IMR-90 (cell line): Measurements from ENCODE around the gene CEBPE. TPM values are rescaled to one million over a fixed set of nuclear protein-coding genes. Genes with fewer than 3 reads are reported as not detected.
A peak's percentile ranks its signal among the peaks of the same experiment; 100 is the strongest.

ENCODE experiments used
- ATAC-seq: fragments of 200-7000 bp; cut with Tn5 transposase; 2 replicates; pipeline ENCODE4 v1.9.1; 2020; ENCODE audit warnings: low read depth, mild to moderate bottlenecking, moderate library complexity
- BruUV-seq: library from RNA; stranded (reverse); fragments of 400-500 nt; replicated peaks from 2 replicates; lab custom pipeline; 2021; lab: Mats Ljungman, UMichigan
- CTCF ChIA-PET: fragments of 300-600 bp; formaldehyde crosslinking; extraction: SDS; loops from one replicate; lab custom pipeline; 2021; ENCODE audit warnings: antibody characterized with exemption; lab: Yijun Ruan, JAX
- POLR2A ChIA-PET: fragments of 300-600 bp; sonication (Branson Sonifier 250); formaldehyde crosslinking; loops from one replicate; lab custom pipeline; 2022; ENCODE audit warnings: antibody characterized with exemption; ENCODE audit not compliant: unreplicated experiment; lab: Charles Lee
- DNase-seq: peaks from one replicate; pipeline ENCODE4 v3.0.0; 2013
- H2AFZ ChIP-seq: replicated peaks from 2 replicates; pipeline ENCODE3; 2013; ENCODE audit warnings: low read length, mild to moderate bottlenecking; ENCODE audit not compliant: poor library complexity
- H2AK5ac ChIP-seq: 2 replicates; pipeline ENCODE4 v1.6.1; 2013; ENCODE audit warnings: low read depth, low read length, inconsistent platforms
- H2AK9ac ChIP-seq: replicated peaks from 2 replicates; pipeline ENCODE3; 2013; ENCODE audit warnings: mild to moderate bottlenecking, low read depth, low read length, moderate library complexity; ENCODE audit not compliant: poor library complexity
- H2BK120ac ChIP-seq: 2 replicates; pipeline ENCODE4 v1.6.1; 2013; ENCODE audit warnings: low read depth, low read length, inconsistent platforms
- H2BK15ac ChIP-seq: 3 replicates; pipeline ENCODE4 v1.6.1; 2013; ENCODE audit warnings: low read depth, low read length, inconsistent platforms
- H2BK20ac ChIP-seq: 2 replicates; pipeline ENCODE4 v1.6.1; 2013; ENCODE audit warnings: low read depth, mild to moderate bottlenecking, inconsistent platforms, low read length, moderate library complexity
- H2BK5ac ChIP-seq: 2 replicates; pipeline ENCODE4 v1.6.1; 2013; ENCODE audit warnings: mild to moderate bottlenecking, low read depth, low read length, inconsistent platforms; ENCODE audit not compliant: poor library complexity, severe bottlenecking
- H3K14ac ChIP-seq: replicated peaks from 2 replicates; pipeline ENCODE4 v1.6.1; 2013; ENCODE audit warnings: low read depth, low read length, inconsistent platforms
- H3K18ac ChIP-seq: 2 replicates; pipeline ENCODE4 v1.6.1; 2013; ENCODE audit warnings: low read depth, low read length, control low read depth
- H3K23ac ChIP-seq: 2 replicates; pipeline ENCODE4 v1.6.1; 2013; ENCODE audit warnings: low read depth, low read length, inconsistent platforms
- H3K27ac ChIP-seq: 2 replicates; pipeline ENCODE4 v1.5.1; 2013; ENCODE audit warnings: mild to moderate bottlenecking, control low read depth, low read length; ENCODE audit not compliant: insufficient read depth
- H3K27me3 ChIP-seq: 2 replicates; pipeline ENCODE4 v1.6.1; 2013; ENCODE audit warnings: low read length; ENCODE audit not compliant: control insufficient read depth, insufficient read depth
- H3K36me3 ChIP-seq: 2 replicates; pipeline ENCODE4 v1.6.1; 2013; ENCODE audit warnings: low read length, mixed read lengths; ENCODE audit not compliant: control insufficient read depth, insufficient read depth
- H3K4ac ChIP-seq: 2 replicates; pipeline ENCODE4 v1.6.1; 2013; ENCODE audit warnings: low read depth, low read length, inconsistent platforms
- H3K4me1 ChIP-seq: 2 replicates; pipeline ENCODE4 v1.6.1; 2013; ENCODE audit warnings: low read length, mixed read lengths; ENCODE audit not compliant: control insufficient read depth, insufficient read depth
- H3K4me2 ChIP-seq: 2 replicates; pipeline ENCODE4 v1.6.1; 2013; ENCODE audit warnings: low read depth, mild to moderate bottlenecking, control low read depth, low read length, moderate library complexity
- H3K4me3 ChIP-seq: 2 replicates; pipeline ENCODE4 v1.5.1; 2013; ENCODE audit warnings: low read depth, mild to moderate bottlenecking, control low read depth, low read length, moderate library complexity; ENCODE audit not compliant: insufficient read depth
- H3K56ac ChIP-seq: 2 replicates; pipeline ENCODE4 v1.6.1; 2013; ENCODE audit warnings: low read length, inconsistent platforms; ENCODE audit not compliant: insufficient read depth; ENCODE audit errors: extremely low read depth
- H3K79me1 ChIP-seq, 2 experiments: 2 replicates each; pipeline ENCODE4 v1.6.1; 2013; ENCODE audit warnings: low read length in 2 of 2, inconsistent platforms in 1 of 2, low read depth in 1 of 2
- H3K9ac ChIP-seq: 2 replicates; pipeline ENCODE4 v1.6.1; 2013; ENCODE audit warnings: low read depth, low read length, control low read depth
- H3K9me1 ChIP-seq: 2 replicates; pipeline ENCODE4 v1.6.1; 2013; ENCODE audit warnings: low read length, inconsistent platforms; ENCODE audit not compliant: insufficient read depth
- H3K9me3 ChIP-seq: 2 replicates; pipeline ENCODE4 v1.6.1; 2013; ENCODE audit warnings: low read length; ENCODE audit not compliant: control insufficient read depth, insufficient read depth
- H4K20me1 ChIP-seq: 2 replicates; pipeline ENCODE4 v1.6.1; 2013; ENCODE audit warnings: low read length, inconsistent platforms; ENCODE audit not compliant: insufficient read depth
- H4K5ac ChIP-seq: 2 replicates; pipeline ENCODE4 v1.6.1; 2013; ENCODE audit warnings: mild to moderate bottlenecking, low read depth, low read length, control low read depth
- H4K8ac ChIP-seq, 2 experiments: 2 replicates each; pipeline ENCODE4 v1.6.1; 2013; ENCODE audit warnings: low read depth in 2 of 2, low read length in 2 of 2, control low read depth in 1 of 2, inconsistent platforms in 1 of 2
- H4K91ac ChIP-seq: 2 replicates; pipeline ENCODE4 v1.6.1; 2013; ENCODE audit warnings: low read depth, low read length, inconsistent platforms; ENCODE audit not compliant: insufficient read depth
- BHLHE40 ChIP-seq: fragments of 150-350 bp; IDR thresholded peaks from 2 replicates; pipeline ENCODE4 v1.6.1; 2016; ENCODE audit warnings: mild to moderate bottlenecking, low read depth, low read length
- CEBPB ChIP-seq: IDR thresholded peaks from 2 replicates; pipeline ENCODE4 v1.6.1; 2012; ENCODE audit warnings: low read depth, low read length, improper control_type of control experiment
- CTCF ChIP-seq: conservative IDR thresholded peaks from 2 replicates; pipeline ENCODE4 v1.5.1; 2012; ENCODE audit warnings: mild to moderate bottlenecking, low read depth, low read length, improper control_type of control experiment
- ELK1 ChIP-seq: fragments of 150-350 bp; IDR thresholded peaks from 2 replicates; pipeline ENCODE4 v1.6.1; 2016; ENCODE audit warnings: low read depth, mild to moderate bottlenecking, low read length, moderate library complexity, borderline replicate concordance
- MXI1 ChIP-seq: IDR thresholded peaks from 2 replicates; pipeline ENCODE4 v1.6.1; 2012; ENCODE audit warnings: low read depth, mild to moderate bottlenecking, low read length, moderate library complexity, borderline replicate concordance
- NFE2L2 ChIP-seq: fragments of 150-350 bp; IDR thresholded peaks from 2 replicates; pipeline ENCODE4 v1.6.1; 2016; ENCODE audit warnings: low read depth, mild to moderate bottlenecking, low read length
- POLR2A ChIP-seq: IDR thresholded peaks from 2 replicates; pipeline ENCODE4 v1.6.1; 2012; ENCODE audit warnings: mild to moderate bottlenecking, low read depth, low read length
- RCOR1 ChIP-seq: IDR thresholded peaks from 2 replicates; pipeline ENCODE4 v1.6.1; 2012; ENCODE audit warnings: mild to moderate bottlenecking, low read length, improper control_type of control experiment; ENCODE audit not compliant: insufficient replicate concordance
- SMC3 ChIP-seq: fragments of 150-350 bp; IDR thresholded peaks from 2 replicates; pipeline ENCODE4 v1.6.1; 2016; ENCODE audit warnings: low read depth, mild to moderate bottlenecking, antibody characterized with exemption, low read length, moderate library complexity
- USF2 ChIP-seq: fragments of 150-350 bp; IDR thresholded peaks from 2 replicates; pipeline ENCODE4 v1.6.1; 2017; ENCODE audit warnings: mild to moderate bottlenecking, antibody characterized with exemption, low read length, low read depth
- WGBS, 2 experiments: methylation state at CpG; one replicate each; pipeline versions ENCODE4 v1.1.5 to v1.1.7; 2013; ENCODE audit warnings: missing lambda C conversion rate in 2 of 2; ENCODE audit not compliant: insufficient read length in 1 of 2; ENCODE audit errors: extremely low coverage in 2 of 2; 5-methylcytosine and 5-hydroxymethylcytosine counted together
- dilution Hi-C: fragments of 300-500 bp; cut with HindIII; formaldehyde crosslinking; loops from one replicate; pipeline ENCODE4 v1.14.3; 2018; ENCODE audit warnings: low sequenced_read_pairs; ENCODE audit not compliant: unreplicated experiment
- in situ Hi-C: fragments of 300-500 bp; cut with MboI; formaldehyde crosslinking; loops from 3 replicates; pipeline ENCODE4 v1.14.3; 2019; ENCODE audit warnings: low sequenced_read_pairs, inconsistent platforms, mixed read lengths
- intact Hi-C: fragments of 100-400 bp; cut with micrococcal nuclease; formaldehyde crosslinking; loops from 2 replicates; pipeline ENCODE4 v1.10.0; 2022
- polyA plus RNA-seq, 3 experiments: library from polyadenylated mRNA; depleted of rRNA; stranded (reverse); fragments of >200 nt; gene quantifications; 2 replicates each; pipeline ENCODE4 v1.2.3, GENCODE V29; 2012; ENCODE audit warnings: low replicate concordance in 1 of 3
- total RNA-seq: library from RNA; depleted of rRNA; stranded (reverse); fragments of >200 nt; gene quantifications from 2 replicates; pipeline ENCODE4 v1.2.3, GENCODE V29; 2012

Gene CEBPE
- total and polyA plus RNA-seq, 2 of the 4 experiments (the other 2 are of a cell fraction), result 0.05 TPM; not detected in 1

GRCh38 chr14:23067847-23068788, 50.9 kb downstream of the CEBPE start:
- Histone ChIP-seq H3K79me1 (peaks cover 25 to 77% of the 10 kb centered on the region in 2 experiments), H3K9me3 (no peaks in the 10 kb centered on the region), H3K4me1 (peaks cover 13% of the 10 kb centered on the region), H4K91ac (no peak overlapping the region), H2BK5ac (no peak overlapping the region), H3K27ac (no peak overlapping the region), H2BK15ac (no peak overlapping the region), H3K18ac (no peak overlapping the region), H2BK20ac (no peak overlapping the region), H2BK120ac (no peak overlapping the region), H3K14ac (no peak overlapping the region), H3K4ac (no peak overlapping the region), H4K5ac (no peak overlapping the region), H4K8ac (no peak overlapping the region), H2AK5ac (no peak overlapping the region), H2AK9ac (peak overlapping the region; percentile 14), H3K4me3 (no peak overlapping the region), H3K4me2 (peak overlapping the region; percentile 60; the same call in 1 of the 2 replicates), H3K27me3 (no peaks in the 10 kb centered on the region), H3K36me3 (peaks cover 53% of the 10 kb centered on the region), H4K20me1 (peaks cover 46% of the 10 kb centered on the region), H3K9ac (no peak overlapping the region), H2AFZ (no peak overlapping the region), H3K23ac (no peak overlapping the region), H3K9me1 (peaks cover 5% of the 10 kb centered on the region; the same call in 1 of the 2 replicates), H3K56ac (no peak overlapping the region)
- no TSS peak for BruUV-seq
- in situ Hi-C loops, result loop anchor here (5.0 to 10.0 kb wide), 2 partner anchors 34 to 513 kb away; partner anchors contain the start of gene CIROP
- ChIA-PET CTCF (interaction anchor here (0.6 to 1.8 kb wide), 25 partner anchors 8 to 150 kb away, joined by 3 to 21 read pairs (median 5); partner anchors contain the start of genes ACIN1, C14orf119, CDH24 and CIROP), POLR2A (no interaction called here)
- 93% methylated on average over 3 of the region's 14 CpGs; no CpG with 5 or more reads in 1 of the 2 experiments for WGBS, 2 experiments
- TF ChIP-seq NFE2L2 (no peak), CEBPB (no peak), BHLHE40 (no peak), POLR2A (no peak), MXI1 (no peak), RCOR1 (no peak), SMC3 (no peak), USF2 (no peak), ELK1 (no peak), CTCF (no peak)
- intact Hi-C loops, result no loop called here
- dilution Hi-C loops, result no loop called here
- no peak for ATAC-seq
- no peak for DNase-seq
